HG02852 (cell line): Measurements from ENCODE around the gene MYO1D.

Source experiments
- ATAC-seq: cut with Tn5 transposase; IDR thresholded peaks from one replicate; pipeline ENCODE4 v1.9.1; 2021; ENCODE audit warnings: mild to moderate bottlenecking, moderate library complexity; ENCODE audit not compliant: unreplicated experiment

Gene MYO1D

DNA sequence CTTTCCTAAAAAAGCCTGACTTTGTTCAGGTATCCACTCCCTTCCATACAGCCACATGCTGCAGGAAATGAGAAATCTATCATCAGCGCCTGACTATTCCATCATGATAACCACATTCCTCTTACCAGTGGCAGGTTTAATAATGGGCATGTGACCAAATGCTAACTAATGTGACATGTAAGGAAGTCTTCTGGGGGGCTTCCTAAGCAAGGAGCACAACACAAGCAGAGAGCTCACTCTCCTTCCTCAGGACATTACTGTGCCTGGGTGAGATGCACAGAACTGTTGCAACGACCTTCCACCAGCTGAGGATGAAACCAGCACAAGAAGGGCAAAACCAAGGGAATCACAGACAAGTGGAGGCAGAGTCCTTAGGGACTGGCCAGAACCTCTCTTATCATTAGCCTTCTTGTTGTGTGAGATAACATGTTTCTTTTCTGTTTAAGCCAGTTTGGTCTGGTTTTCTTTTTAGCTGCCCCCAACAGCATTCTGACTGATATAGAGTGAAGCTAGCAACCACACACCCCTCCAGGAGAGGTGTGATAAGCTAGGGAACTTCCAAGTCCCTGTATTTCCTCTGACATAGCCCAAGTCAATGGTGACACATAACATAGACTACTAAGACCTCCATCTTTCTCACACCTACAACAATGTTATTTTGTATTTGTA, 16.9 kb downstream of the MYO1D start:
- peak; percentile 55 for ATAC-seq

DNA sequence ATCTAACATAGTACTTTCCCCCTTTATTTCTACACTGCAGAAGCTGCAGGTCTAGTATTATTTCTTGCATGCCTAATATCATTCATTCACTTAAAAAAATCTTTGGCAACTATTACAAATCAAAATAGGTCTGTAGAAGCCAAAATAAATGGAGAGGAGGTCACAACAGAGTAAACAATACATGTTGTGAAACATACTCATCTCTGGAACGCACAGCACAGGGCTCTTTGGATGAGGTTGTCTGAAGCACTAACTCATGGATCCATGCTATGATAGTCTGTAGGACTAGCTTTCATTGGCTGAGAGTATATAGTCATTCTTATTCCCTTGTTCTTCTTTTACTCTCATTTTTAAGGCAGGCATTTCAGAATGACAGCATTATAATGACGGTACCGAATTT, 21.3 kb downstream of the MYO1D start:
- no peak for ATAC-seq

- no peak for ATAC-seq
Measured at GRCh38 chr17:32854832-32855389, 22.0 kb downstream of the MYO1D start.

DNA sequence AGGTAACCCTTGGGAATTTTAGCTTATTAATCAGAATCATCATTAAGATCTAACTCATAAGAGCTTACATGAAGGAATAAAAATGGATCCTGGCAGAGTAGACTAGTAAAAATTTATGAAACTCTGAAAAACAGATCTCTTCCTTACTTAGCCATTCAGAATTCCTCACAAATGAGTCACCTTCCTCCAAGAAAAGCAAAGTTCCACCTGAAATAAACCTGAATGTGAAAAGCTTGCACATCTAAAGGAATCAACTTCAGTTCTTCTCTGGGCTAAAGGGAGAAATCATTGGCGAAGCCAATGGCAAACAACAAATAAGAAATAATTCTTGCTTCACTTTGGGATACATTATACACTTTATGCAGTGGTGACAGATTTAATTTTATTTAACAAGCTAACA, 22.7 kb downstream of the MYO1D start:
- ATAC-seq, result no peak

DNA sequence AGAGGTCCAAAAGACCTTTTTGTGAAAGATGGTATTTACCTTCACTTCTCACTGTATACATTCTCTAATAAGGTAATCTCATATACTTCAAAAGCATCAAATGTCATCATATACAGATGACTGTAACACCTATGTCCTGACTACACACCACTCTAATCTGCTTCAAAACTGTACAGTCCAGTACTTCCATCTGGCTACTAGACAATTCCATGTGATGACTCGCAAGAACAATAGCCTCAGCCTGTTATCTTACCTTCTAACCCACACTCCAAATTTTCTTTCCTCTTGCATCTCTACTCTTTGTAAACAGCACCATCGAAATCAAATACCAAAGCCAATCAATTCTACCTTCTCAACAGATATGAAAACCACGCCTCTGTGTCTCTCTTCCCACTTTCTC, 24.1 kb downstream of the MYO1D start:
- no peak for ATAC-seq

- ATAC-seq, result no peak
Measured at GRCh38 chr17:32849879-32850278, 27.0 kb downstream of the MYO1D start.

GRCh38 chr17:32847977-32848376, 28.9 kb downstream of the MYO1D start:
- no peak for ATAC-seq

DNA sequence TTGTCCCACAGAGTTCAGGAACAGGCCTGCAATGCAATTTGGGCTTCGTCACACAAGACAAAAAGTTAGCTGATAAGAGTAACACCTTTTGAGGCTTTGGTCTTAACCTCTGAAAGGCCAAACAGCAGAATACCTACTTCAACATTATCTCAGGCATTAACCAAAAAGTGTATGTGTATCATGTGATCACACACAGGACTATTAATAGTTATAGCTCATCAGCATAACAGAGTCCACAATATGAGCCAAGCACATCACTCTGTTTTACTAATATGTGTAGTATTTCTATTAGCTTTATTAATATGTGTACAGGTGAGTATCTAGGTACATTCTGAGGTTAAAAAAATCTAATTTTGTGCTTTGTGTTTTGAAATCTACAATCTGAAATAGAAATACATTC, 30.8 kb downstream of the MYO1D start:
- ATAC-seq, result no peak

DNA sequence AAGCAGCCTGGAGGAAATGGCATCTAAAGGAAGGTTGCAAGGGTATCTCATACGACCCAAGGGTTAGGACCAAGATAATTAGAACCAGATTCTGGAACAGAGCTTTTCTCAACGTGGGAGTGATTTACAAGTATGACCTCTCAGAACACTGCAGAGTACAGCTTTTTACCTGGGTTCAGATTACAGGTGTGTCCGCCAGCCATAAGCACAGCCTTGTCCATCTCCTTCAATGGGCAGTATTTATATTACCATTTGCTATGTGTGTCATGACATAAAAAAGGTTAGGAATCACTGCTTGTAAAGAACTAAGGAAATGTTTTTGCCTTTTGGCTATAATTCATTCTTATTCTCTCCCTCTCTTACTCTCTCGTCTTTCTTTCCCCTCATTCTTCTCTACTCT, 36.7 kb downstream of the MYO1D start:
- ATAC-seq, result no peak

- no peak for ATAC-seq
Measured at GRCh38 chr17:32836527-32836926, 40.4 kb downstream of the MYO1D start.

GRCh38 chr17:32835291-32835761, 41.6 kb downstream of the MYO1D start:
- ATAC-seq, result peak; percentile 73

GRCh38 chr17:32834104-32834503, 42.8 kb downstream of the MYO1D start:
- no peak for ATAC-seq

- no peak for ATAC-seq
Measured at GRCh38 chr17:32833526-32833925, 43.4 kb downstream of the MYO1D start.

DNA sequence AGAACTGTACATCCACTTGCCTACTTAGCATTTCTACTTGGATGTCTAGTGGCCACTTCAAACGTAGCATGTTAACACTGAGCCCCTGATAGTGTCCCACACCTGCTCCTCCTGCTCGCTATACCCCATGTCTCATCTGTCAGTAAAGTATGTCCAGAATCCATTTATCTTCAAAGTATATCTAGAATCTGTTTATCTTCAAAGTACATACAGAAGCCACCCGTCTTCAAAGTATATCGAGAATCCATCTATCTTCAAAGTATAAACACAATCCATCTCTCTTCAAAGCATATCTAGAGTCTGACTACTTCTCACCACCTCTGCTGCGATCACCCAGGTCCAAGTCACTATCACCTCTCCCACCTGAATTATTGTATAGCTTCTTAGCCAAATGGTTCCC, 43.8 kb downstream of the MYO1D start:
- no peak for ATAC-seq

DNA sequence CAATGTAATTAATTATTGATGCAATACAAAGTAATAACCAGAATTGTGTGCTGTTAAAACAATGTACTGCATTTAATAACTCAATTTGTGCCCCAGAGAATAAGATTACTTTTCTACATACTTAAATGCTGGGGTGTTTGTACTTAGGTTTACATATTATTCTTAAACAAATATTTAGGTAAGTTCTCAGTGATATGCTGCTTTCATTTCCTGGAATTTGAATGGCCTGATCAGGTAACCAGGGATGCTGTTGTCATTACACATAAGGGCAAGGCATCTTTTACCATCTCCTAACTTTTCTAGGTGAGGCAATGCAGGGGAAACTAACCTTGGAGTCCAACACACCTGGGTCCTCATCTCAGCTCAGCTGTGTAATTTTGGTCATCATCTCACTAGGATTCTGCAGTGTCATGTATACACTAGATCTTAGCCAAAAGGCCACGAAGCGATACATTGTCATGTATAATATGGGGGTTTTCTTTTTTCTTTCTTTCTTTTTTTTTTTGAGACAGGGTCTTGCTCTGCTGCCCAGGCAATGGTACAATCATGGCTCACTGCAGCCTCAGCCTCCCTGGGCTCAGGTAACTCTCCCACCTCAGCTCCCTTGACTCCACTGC, 45.2 kb downstream of the MYO1D start:
- no peak for ATAC-seq

- no peak for ATAC-seq
Measured at GRCh38 chr17:32831223-32831622, 45.7 kb downstream of the MYO1D start.

- peak; percentile 6 for ATAC-seq
Measured at GRCh38 chr17:32828822-32829221, 48.1 kb downstream of the MYO1D start.

DNA sequence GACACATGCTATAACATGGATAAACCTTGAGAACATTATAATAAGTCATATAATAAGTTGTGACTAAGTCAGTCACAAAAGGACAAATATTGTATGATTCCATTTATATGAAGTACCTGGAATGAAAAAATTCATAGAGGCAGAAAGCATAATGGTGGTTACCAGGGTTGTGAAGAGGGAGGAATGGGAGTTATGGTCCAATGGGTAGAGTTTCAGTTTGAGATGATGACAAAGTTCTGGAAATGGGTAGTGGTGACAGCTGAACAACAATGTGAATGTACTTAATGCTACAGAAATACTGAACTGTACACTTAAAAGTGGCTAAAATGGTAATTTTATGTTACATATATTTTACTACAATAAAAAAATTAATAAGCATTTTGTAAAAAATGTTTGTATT, 49.7 kb downstream of the MYO1D start:
- no peak for ATAC-seq

DNA sequence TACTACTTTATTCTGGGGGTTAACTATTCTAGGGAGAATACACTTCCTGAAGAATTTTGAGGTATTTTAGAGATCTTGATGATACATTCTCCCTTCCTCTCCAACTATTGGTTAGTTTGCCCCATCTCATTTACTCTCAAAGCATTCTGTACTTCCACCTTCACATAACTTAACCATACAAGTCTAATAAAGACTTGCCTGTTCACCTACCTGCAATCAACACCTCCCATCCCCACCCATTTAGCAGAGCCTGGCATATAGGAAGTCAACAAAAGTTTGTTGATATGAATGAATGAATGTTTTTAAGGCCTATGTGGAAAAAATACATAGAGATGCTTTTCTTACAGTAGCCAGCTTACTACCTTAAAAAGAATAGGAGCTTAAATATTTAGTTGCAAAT, 50.8 kb downstream of the MYO1D start:
- no peak for ATAC-seq

GRCh38 chr17:32824334-32824733, 52.6 kb downstream of the MYO1D start:
- ATAC-seq, result no peak

DNA sequence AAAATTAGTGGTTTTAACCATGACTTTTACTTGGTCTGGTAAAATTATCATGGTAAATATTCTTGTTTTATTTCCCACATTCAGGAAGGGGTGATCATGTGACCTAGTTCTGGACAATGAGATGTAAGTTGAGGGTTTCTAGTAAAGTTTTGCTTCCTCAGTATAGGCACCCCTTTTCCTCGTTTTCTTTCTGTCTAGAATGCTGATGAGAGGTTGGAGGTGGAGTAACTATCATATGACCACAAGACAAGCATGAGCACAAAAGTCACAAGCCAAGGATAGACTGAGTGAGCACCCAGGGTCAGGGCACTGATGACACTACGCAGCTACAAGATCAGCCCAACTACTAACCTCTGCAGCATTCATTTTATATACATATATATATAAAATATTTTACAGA, 53.9 kb downstream of the MYO1D start:
- no peak for ATAC-seq
